ENCODE data around the gene XIST.

XIST gene

DNA sequence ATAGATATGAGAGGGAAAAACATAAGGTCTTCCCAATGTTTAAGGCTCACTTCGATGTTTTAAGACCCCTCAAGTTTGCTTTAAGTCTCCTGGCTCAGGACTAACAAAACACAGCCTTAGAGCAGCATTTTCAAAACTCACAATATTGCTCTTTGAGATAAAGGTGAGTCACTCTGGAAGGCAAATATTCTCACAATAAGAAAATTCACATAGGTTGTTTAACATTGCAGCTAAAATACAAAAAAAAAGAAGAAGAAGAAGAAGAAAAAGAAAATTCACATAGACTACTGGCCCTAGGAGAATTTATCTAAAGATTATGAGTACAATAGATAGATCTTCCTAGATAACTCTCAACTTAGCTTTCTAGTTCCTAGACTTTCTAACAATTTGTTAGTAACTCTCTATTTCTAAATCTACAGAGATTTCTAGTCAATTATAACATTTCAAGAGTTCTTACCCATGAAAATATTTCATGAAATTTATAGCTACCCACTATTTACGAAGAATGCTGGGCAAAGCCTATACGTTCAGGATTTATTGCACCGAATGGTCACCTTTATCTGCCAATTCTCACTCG lies 22.5 kb downstream of the XIST start:
- Histone ChIP-seq H3K4me3 (no peak overlapping the region), H3K27ac (no peak overlapping the region)
- TF ChIP-seq CTCF (IDR thresholded peaks at IDR 0.05) = no peak
- no peak for DNase-seq (ENCODE audit: low spot score)

DNA sequence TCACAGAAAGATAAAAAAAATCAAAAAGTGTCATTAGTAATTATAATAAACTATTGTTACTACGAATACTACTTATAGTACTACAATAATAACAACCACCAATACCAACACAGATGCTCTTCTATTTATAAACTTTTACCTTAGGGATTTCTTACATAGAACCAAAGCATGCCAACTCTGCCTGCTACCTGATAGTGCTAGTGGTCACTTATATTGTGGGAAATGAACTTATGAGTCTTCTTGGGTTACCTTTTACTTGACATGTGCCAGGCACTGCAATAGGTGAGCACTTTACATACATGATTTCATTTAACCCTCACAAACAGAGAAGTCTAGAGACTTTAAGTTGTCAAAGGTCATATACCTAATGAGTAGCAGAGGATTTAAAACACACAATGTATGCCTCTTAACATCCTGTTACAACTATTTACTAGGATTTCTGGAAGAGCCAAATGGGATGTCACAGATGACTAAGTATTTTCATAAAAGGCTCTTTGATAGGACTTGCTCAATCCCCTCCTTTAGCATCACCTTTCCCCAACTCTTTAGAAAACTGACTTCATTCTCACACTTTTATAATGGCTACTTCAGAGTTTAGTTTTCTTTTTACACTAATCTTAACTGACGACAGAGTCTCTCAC lies 24.3 kb downstream of the XIST start:
- Histone ChIP-seq H3K4me3 (no peak overlapping the region), H3K27ac (no peak overlapping the region)
- TF ChIP-seq CTCF (IDR thresholded peaks at IDR 0.05) = no peak
- no peak for DNase-seq (ENCODE audit: low spot score)

DNA sequence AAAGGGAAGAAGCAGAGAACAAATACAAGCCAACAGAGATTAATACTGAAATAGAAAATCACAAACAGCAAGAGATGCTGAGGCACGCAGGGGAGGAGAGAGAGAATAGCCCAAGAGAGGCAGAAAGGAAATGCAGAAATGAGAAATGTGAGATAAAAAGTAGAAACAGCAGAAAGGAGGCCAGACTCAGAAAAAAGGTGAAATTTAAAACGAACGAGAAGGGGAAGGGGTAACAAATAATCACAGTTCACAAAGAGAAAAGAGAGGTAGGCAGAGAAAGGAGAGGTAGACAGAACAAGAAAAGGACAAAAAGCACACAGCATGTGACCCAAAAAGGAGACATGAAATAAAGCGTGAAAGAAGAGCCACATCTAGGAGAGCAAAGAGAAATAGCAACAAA lies 25.1 kb downstream of the XIST start:
- TF ChIP-seq CTCF (IDR thresholded peaks at IDR 0.05) = no peak
- no peak for DNase-seq (ENCODE audit: low spot score)
- no peak overlapping the region for H3K27ac ChIP-seq
- no peak overlapping the region for H3K4me3 ChIP-seq

- no peak for TF ChIP-seq CTCF (IDR thresholded peaks at IDR 0.05)
- DNase-seq (ENCODE audit: low spot score) = no peak
- Histone ChIP-seq H3K27ac (no peak overlapping the region), H3K4me3 (no peak overlapping the region)
These were observed 25.5 kb downstream of the XIST start for GRCh38 chrX:73826996-73827395.

GRCh38 chrX:73825569-73825968 lies 26.9 kb downstream of the XIST start:
- no peak for TF ChIP-seq CTCF (IDR thresholded peaks at IDR 0.05)
- Histone ChIP-seq H3K27ac (no peak overlapping the region), H3K4me3 (no peak overlapping the region)
- DNase-seq (ENCODE audit: low spot score) = no peak

- H3K27ac ChIP-seq = no peak overlapping the region
- no peak for DNase-seq (ENCODE audit: low spot score)
- no peak for TF ChIP-seq CTCF (IDR thresholded peaks at IDR 0.05)
- no peak overlapping the region for H3K4me3 ChIP-seq
These were observed 29.0 kb downstream of the XIST start for GRCh38 chrX:73823473-73824004.

DNA sequence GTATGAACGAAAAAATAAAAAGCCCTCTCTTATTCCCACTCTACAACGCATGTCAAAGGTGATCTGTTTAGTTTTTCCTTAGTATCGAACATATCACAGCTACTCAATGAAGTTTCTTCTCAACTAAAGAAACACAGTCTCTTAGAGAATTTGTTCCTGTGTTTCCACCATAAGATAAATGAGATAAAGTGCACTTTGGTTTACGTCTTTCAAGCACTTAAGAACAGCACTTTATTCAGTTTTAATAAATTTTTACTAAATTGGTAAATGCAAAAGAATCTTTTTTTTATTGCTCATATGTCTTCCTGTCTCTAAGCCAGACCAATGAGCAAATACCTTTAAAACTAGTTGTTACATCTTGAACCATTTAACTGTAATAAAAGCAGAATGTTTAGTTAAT lies 29.7 kb downstream of the XIST start:
- TF ChIP-seq CTCF (IDR thresholded peaks at IDR 0.05) = no peak
- no peak for DNase-seq (ENCODE audit: low spot score)
- Histone ChIP-seq H3K4me3 (no peak overlapping the region), H3K27ac (no peak overlapping the region)
